HG02610 (cell line): ENCODE data around the gene KRTAP5-3.
"Not testable (repeated sequence)": the region's sequence is repeated elsewhere in the genome, so short reads cannot be mapped to it uniquely, and the experiment has no call there.

Experiments used
- ATAC-seq: cut with Tn5 transposase; IDR thresholded peaks from one replicate; pipeline ENCODE4 v1.9.1; 2021; ENCODE audit warnings: mild to moderate bottlenecking, moderate library complexity; ENCODE audit not compliant: unreplicated experiment

KRTAP5-3 gene, protein sequence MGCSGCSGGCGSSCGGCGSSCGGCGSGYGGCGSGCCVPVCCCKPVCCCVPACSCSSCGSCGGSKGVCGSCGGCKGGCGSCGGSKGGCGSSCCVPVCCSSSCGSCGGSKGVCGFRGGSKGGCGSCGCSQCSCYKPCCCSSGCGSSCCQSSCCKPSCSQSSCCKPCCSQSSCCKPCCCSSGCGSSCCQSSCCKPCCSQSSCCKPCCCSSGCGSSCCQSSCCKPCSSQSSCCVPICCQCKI

DNA sequence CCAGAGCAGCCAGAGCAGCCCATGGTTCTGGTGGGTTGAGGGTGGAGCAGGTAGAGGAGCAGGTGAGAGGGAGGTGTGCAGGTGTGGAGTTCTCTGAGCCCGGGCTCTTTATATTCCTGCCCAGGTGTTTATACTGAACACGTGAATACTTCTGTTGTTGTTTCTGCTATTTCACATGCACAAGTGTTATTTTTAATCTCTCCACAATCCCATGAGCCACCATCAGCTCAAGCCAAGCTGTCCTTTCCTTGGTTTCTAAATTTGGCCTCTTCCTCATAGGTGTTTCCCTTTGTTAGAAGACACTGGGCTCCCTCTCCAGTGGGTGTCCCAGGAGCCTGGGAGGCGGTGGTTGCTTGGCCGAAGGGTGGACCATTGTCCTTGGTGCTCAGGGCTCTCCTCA is at the start of gene KRTAP5-3:
Gene KRTAP5-3 (minus strand): TSS at position 101 of the 400 bp plus-strand sequence. CDS start 78 bp downstream, at position 23.
- no peak for ATAC-seq

DNA sequence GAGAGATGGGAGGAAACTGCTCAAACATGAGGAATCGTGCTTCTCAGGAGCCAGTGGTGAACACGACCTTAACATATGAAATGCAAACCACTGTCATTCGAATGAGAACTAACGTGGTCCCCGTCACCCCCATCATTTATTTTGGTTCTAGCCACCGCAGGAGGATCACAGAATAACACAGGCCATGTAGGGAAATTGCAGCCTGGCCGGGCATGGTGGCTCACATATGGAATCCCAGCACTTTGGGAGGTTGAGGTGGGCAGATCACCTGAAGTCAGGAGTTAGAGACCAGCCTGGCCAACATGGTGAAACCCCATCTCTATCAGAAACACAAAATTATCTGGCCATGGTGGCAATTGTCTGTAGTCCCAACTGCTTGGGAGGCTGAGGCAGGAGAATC is 48.4 kb upstream of the KRTAP5-3 start:
- no peak for ATAC-seq

DNA sequence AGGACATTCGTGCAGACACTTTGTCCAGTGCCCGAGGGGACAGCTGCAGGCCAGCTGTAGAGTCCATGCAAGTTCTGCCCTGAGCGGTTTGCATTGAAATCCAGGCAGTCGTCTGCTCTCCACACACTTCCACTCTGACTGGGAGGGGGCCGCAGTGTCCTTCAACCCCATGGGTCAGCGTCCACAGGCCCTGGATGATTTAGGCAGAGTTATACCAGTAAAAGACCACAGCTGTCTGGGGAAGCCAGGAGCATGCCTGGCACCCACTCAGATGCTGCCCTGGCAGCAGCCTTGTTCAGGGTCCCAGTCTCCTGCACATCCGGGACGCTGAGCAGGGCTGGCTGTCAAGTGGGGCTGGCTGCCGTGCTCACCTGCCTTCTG is 47.8 kb upstream of the KRTAP5-3 start:
- ATAC-seq = no peak

DNA sequence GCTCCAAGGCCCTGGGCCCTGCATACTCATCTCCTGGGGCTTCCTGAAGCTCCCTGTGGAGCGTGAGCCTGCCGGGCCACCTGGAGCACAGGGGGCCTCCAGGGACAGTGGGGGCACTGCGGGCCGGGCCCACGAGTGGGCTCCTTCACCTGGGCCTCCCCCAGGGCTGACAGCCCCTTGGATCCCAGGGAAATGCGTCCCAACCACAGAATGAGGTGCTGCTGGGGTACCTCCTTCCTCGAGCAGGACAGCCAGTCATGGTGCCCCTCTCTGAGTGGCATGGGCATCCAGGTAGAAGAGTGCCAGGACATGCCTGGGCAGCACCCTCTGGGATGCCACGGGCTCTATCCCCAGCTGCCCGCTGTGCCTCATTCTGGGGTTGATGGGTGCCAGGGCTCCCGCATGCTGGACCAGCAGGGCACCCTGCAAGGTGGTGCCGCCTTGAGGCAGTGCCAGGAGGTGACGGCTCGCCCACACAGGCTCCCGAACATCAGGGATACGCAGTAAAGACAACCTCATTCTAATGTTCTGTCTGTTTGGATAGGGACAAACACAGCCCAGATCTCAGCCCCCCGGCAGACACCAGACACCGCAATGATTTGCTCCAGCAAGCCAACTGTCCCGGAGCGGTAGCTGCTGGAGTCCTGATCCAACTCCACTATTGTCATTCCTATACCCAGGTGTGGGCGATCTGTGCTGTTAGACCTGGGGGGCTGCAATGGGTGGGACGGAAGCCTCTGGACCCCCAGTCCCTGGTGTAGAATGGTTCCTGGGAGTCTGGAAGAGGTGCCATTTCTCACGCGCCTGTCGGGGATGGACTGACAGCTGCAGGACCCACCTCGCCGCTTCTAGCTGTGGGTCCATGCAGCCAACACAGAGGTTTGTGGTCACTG is 47.2 kb upstream of the KRTAP5-3 start:
- ATAC-seq = no peak

DNA sequence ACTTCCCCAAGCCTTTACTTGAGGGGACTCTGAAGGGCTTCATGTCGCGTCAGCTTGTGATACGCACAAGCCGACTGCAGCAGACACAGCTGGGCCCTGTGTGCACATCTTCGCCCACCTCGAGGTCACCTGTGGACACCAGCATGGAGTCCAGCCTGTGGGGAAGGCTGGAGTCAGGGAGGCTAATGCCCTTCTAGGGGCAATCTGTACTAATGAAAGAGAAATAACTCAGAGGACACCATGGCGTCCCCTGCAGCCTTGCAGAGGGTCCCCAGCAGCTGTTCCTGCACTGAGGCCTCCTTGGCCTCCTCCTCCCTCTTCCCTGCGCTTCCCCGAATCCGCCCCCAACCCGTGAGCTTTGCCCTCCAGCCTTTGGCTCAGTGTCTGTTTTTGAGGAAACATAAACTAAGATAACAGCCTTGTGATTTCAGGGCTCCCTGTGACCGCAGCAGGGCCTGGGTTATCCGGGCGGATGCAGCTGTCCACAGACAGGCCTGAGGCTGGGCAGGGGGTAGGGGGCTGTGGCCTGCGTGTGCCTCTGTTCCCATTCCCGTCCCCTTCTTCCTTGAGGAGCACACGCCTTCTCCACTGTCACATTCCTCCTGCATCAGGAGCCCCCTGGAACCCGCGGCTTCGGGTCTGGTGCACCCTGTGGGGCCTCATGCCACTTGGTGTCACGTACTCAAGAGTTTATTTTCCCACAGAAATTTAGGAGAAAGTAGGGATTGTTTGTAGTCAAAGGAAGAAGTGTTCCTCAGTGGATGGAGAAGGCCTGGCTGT is 46.3 kb upstream of the KRTAP5-3 start:
- no peak for ATAC-seq

DNA sequence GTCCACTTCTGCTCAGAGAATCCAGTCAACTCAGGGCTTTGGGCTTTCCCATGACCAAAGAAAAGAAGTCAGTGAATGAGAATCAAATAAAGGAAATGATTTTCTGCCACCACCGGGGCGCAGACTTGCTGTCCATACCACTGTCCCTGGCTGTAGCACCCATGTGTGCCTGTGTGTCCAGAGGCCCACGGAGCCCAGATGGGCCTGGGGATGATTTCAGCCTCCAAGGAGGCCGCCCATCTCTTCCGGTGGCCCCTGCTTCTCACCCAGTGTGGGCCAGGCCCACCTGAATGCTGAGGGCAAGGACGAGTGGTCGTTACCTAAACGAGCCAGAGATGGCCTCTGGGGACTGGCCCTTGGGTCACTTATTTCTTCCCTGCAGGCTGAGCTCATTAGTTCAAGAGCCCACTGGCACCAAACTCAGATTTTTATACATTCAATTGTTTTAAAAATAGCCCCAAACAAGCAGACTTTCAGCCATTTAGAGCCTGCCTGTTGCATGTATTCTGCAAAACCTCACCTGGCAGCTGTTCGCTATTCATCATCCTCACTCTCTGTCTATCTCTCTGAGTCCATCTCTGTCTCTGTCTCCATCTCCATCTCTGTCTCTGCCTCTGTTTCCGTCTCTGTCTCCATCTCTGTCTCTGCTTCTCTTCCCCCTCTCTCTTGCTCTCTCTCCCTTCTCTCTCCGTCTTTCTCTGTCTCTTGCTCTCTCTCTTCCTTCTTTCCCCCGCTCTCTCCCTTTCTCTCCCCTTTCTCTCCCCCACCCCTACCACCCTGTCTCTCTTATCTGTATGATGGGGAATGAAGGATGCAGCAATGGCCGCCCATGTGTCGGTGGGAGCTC is 45.5 kb upstream of the KRTAP5-3 start:
- no peak for ATAC-seq

DNA sequence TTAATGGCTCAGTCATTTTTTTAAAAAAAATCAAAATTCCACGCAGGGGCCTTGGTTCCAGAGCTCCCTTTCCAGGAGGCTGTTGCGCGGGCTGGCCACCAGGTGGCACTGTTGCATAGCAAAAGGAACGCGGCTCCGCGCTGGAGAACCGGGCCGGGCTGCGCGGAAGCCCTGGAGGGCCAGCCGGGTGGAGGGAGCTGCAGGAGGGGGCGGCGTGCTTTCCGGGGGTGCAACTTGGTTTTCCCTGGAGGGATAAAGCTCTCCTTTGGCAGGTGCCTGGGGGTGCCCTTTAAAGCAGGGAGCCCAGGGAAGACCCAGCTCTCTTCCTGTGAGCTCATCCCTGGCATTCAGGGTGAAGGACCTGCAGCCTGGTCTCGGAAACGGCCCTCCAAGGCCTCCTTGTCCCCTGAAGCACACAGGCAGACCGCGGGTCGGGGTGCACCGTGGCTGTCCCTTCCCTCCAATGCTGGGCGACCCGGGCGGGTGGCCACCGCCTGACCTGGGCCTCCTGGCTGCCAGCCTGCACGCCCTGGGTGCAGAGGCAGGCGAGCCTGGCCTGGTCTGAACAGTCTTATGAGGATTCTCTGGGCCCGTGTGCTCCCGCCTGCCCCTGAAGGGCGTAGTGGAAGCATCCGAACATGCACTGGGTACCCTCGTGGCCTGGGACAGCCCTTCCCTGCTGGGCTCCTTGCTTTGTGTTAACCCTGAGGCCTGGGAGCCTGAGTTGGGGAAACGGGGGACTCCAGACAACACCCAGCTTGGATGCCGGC is 44.7 kb upstream of the KRTAP5-3 start:
- no peak for ATAC-seq

DNA sequence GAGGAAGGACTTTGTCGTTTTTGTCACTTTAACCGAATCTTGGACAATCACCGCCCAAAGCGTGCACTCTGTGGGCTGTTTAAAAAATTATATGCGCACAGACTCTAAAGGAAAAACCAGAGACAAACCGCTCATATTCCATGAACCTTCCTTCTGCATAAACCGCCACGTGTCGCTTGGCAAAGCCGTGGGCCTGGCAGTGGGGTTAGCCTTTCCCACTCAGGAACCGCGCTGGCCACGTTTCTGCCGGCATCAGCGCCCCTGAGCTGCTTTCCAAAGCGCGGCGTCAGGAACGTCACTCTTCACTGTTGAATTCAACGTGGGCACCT is 44.1 kb upstream of the KRTAP5-3 start:
- ATAC-seq = no peak

DNA sequence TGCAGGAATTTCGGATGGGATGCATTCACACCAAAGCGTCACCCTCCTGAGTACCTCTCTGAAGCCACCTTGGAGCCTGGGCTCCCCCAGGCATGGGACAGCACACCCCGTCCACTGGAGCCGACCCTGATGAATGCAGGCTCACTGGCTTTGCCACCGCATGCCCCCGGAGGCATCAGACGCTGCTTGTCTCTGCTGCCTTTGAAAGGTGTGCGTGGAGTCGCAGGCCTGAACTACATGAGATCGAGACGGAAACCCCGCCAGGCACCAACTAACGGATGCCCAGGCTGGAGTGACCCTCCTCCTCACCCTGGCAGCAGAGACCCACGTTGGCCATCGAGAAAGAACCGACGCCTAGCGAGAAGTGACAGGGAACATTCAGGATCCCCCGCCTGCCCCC is 43.8 kb upstream of the KRTAP5-3 start:
- ATAC-seq = no peak

DNA sequence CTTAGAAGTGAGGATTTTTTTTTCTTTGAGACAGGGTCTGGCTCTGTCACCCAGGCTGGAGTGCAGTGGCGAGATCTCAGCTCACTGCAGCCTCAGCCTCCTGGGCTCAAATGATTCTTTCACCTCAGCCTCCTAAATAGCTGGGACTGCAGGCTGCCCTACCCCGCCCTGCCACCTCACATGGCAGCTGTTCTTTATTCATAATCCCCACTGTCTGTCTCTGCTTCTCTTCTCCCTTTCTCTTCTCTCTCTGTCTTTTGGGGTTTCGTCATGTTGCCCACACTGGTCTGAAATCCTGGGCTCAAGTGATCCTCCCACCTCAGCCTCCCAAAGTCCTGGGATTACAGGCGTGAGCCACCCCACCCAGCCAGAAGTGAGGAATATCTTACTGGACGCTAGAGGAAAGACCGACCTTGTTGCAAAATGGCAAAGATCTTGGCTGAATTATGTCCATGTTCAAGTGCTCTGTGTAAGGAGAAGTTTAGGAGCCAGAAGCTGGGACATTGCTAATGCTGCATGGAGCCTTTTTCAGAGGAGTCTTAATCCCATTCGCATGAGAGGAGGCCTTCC is 43.2 kb upstream of the KRTAP5-3 start:
- no peak for ATAC-seq

DNA sequence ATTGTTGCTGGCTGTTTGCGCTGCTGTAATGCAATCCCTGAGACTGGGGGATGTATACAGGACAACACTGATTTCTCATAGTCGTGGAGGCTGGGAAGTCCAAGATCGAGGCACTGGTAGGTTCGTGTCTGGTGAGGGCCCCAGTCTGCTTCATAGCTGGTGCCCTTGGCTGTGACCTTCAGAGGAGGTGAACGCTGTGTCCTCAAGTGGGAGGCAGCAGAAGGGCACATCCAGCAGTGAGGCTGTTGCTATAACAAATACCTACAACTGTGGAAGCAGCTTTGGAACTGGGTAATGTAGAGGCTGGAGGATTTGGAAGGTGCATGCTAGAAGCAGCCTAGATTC is 42.6 kb upstream of the KRTAP5-3 start:
- ATAC-seq = no peak

DNA sequence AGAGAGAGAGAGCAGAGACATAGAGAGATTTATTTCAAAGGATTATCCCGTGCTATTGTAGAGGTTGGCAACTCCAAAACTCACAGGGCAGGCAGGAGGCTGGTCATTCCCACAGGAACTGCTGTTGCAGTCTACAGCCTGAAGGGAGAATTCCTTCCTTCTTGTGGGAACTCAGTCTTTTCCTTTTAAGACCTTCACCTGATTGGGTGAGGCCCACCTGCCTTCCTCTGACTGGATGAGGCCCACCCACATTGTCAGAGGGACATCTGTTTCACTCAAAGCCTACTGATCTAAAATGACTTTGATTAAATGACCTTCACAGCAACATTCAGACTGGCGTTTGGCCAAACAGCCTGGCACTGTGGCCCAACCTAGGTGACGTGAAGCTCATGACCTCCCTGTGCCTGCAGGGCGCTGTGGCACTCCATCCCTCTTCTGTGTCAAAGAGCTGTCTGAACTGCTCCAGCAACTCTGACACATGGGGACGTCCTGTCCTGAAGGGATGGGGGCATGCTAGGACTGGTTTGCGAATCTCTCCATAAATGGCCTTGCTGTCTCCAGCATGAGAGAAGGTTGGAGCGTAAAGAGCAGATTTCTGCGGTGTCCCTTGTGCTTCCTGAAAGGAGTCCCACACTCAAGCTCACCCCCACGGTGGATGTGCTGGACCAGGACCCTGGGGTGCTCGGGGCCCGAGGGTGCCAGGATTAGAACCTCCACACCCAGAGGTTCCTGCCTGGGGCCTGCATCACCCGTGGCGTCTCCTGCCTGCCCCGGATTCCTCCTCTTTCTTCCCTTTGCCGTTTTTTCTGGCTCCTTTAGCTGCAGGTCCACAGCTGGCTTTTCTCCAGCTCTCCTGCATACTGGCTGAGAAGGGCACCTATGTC is 42.0 kb upstream of the KRTAP5-3 start:
- ATAC-seq = no peak

DNA sequence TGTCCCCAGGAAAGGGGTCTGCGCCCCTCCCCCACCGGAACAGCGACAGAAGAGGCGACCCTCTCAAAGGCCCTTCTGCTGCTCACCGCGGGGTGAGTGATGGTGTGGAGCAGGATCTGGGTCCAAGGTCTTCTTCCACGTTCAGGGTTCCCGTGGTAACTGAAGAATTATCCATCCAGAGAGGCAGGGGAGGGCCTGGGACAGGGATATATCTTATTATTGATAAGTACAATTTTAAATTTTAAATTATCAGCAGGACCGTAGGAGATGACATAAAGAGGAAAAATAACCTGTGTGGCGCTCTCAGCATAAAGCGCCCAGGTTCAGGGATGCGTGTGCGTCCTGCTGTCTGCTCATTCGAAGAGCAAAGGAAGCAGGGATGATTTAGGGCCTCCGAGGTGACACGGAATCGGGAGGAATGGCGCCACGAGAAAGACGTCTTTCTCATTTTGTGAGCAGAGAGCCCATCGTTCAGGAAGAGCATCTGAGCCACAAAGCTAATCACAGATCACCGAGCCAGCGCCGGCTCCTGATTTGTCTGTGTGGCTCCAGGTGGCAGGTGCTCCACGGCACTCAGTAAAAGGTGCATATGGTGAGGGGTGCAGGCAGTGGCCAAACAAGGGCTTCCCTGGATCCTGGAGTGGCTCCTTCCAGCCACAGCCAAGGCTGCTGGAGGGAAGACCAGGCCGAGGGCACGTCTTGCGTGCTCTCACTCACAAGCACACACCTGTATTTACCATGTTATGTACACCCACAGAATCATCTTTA is 40.6 kb upstream of the KRTAP5-3 start:
- ATAC-seq = no peak

DNA sequence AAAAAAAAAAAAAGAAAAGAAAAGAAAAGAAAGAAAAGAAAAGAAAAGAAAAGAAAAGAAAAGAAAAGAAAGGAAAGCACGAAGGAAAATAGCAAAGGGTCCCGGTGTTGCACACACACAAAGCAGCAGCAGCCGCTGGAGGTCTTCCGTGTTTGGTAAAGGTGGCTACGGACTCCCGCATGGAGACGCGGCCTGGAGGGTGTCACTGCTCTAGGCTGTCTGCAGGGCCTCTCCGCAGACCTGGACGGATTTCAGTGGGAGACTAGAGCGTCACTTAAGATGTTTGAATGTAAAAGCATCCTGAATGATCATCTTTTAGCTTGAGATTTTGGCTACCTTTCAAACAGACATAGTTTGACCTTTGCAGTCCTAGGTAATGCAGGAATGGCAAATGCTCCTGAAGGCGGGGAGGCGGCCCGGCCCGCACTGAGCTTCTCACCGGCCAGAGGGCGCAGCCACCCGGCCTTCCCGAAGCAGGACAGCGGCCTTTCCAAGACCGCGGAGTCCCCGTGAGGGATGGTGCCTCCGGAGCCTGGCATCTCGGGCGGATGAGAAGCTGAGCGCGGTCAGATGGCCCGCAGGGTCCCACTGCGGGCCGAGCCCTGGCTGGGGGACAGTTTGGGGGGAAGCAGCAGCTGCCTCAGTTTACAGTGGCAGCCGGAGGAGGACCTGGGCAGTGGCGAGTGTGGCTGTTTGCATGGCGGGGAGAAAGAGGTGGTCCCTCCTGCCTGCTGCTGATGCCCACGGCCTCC is 39.8 kb upstream of the KRTAP5-3 start:
- ATAC-seq = no peak

DNA sequence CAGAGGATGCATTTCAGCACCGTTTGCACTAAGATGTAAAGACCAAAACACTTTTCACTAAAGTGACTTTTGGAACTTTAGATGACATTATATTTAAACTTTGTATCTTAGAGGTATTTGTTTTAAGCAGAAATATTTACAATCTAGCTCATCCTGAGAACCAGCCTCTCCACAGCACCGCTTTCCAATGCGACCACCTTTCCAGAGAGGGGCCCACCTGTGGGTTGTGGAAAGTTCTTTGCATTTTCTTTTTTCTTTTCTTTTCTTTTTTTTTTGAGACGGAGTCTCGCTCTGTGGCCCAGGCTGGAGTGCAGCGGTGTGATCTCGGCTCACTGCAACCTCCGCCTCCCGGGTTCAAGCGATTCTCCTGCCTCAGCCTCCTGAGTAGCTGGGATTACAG is 38.3 kb upstream of the KRTAP5-3 start:
- ATAC-seq = not testable (repeated sequence)

DNA sequence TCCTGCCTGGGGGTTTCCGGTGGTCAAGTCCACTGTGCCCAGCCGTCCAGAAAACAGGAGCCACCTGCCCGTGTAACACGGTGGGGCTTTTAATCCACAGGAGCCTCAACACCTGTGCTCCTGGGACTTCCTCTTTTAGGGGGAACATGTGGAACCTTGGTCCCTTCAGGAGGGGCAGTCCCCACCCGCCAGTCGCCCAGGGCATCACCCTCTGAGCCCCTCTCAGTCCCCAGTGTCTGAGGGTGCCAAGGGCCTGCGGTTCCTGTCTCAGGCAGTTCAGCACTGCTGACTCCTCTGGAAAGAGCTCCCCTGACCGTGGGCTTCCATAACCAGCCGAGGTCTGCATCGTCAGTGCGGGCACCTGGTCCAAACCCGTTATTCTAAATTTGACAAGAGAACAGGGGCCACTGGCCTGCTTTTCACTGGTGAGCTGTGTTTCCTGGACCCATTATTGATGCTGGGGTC is 37.1 kb upstream of the KRTAP5-3 start:
- no peak for ATAC-seq

DNA sequence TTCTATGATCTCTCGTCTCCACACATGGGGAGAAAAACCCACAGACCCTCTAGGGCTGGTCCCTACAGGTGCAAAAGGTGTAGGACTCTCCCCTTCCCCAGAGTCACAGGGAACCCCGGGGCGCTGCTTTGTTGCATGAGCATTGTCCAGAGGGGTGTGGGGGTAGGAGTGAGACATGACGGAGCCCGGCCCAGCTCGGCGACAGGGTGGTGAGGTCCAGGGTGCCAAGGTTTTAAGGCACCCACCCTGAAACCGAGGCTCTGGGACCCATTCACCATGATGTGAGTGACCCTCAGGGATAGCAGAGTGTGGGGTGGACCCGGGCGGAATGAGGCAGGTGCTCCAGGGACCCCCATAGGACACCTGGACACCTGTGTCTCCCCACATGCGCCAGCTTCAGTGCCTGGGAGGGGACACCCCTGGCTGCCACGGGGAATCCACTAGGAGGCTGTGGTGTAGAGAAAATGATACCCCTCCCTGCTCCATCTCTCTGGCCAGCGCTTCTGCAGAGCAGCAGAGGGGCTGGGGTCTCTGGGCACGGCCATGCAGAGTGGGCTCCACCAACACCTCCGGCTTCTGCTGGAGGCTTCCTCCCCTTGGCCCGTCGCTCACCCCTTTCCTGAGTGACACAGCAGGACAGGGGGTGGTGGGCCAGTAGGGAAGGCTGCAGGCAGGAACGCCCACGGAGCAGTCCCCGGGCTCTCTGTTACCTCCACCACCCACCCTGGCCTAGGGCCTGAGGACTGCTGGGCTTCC is 36.5 kb upstream of the KRTAP5-3 start:
- no peak for ATAC-seq
